Ovary (tissue), 9 donors: ENCODE results near the gene PACSIN2. TPM values are rescaled to one million over a fixed set of nuclear protein-coding genes. Genes with fewer than 3 reads are reported as not detected.
A peak's percentile ranks its signal among the peaks of the same experiment; 100 is the strongest.

ENCODE experiments used
- DNase-seq, 5 donors: peaks; one replicate each; pipeline ENCODE4 v3.0.0-alpha.2; 2019 to 2020
- H3K27ac ChIP-seq, 2 donors: fragments of 200-600 bp; one replicate each; pipeline versions ENCODE4 v1.5.1 to v1.8.0; 2019 to 2022
- H3K27me3 ChIP-seq: fragments of 200-600 bp; one replicate; pipeline ENCODE4 v1.8.0; 2022
- H3K36me3 ChIP-seq: fragments of 200-600 bp; sonication (generic); one replicate; pipeline ENCODE4 v1.5.1; 2019
- H3K4me1 ChIP-seq: one replicate; pipeline ENCODE4 v1.8.1; 2013; ENCODE audit warnings: mild to moderate bottlenecking, moderate library complexity; ENCODE audit not compliant: insufficient read depth
- H3K4me3 ChIP-seq: fragments of 200-600 bp; sonication (generic); one replicate; pipeline ENCODE4 v1.5.1; 2017
- H3K9me3 ChIP-seq, 2 donors: fragments of 200-600 bp in 1 of 2; sonication (generic) in 1 of 2; one replicate each; pipeline versions ENCODE4 v1.5.1 to v1.8.1; 2013 to 2019; ENCODE audit warnings: mild to moderate bottlenecking in 1 of 2, moderate library complexity in 1 of 2
- EP300 ChIP-seq: sonication (generic); formaldehyde crosslinking; IDR thresholded peaks from one replicate; pipeline ENCODE4 v1.6.1; 2017; ENCODE audit warnings: antibody characterized with exemption
- POLR2A ChIP-seq: fragments of 450-650 bp; IDR thresholded peaks from one replicate; pipeline ENCODE4 v1.6.1; 2017; ENCODE audit warnings: antibody characterized with exemption, mild to moderate bottlenecking, moderate library complexity
- WGBS, 3 donors: extraction: QIAGEN DNeasy Blood & Tissue Kit in 1 of 3; methylation state at CpG; one replicate each; pipeline versions ENCODE4 v1.1.5 to v1.1.7; 2013 to 2017; 5-methylcytosine and 5-hydroxymethylcytosine counted together
- intact Hi-C, 4 donors: fragments of 100-400 bp; cut with DNase I; formaldehyde crosslinking; loops; one replicate each; pipeline versions ENCODE4 v1.11.0 to v1.15.1; 2022 to 2023
- polyA plus RNA-seq, 2 donors: library from polyadenylated mRNA; stranded (reverse); fragments of 200-250 nt in 1 of 2; fragments of 350-450 nt in 1 of 2; fragmentation: Illumina TruSeq in 1 of 2; extraction: RNeasy Lipid Tissue Mini Kit (QIAGEN cat#74804) in 1 of 2; gene quantifications; one replicate each; pipeline ENCODE4 v1.2.3, GENCODE V29; 2013 to 2014
- total RNA-seq, 7 donors: library from RNA; depleted of rRNA in 2 of 7; stranded (reverse); fragments of >200 nt in 2 of 7; fragmentation: NEBNext Ultra II Directional in 3 of 7; extraction: Animal tissue kit (Norgen Biotek cat#: 25700) in 3 of 7; gene quantifications; one replicate each; pipeline versions ENCODE4 v1.1.0 to v1.2.4, GENCODE V29; 2016 to 2023
- TF ChIP-seq, protein P1 (sequence below), 3 donors: fragments of 450-650 bp in 2 of 3; fragments of 200-600 bp in 1 of 3; IDR thresholded peaks; one replicate each; pipeline versions ENCODE4 v1.5.1 to v1.8.0; 2016 to 2022; ENCODE audit warnings: antibody characterized with exemption in 3 of 3, mild to moderate bottlenecking in 1 of 3
- donor health status: DM: no; HTN: no; CAD: no; lungs with moderate emphysema.
- donor health status: DM: no; HTN: no; CAD: no.
- donor health status: Bipolar disorder and iron deficiency.
- donor health status: DM: yes; HTN: yes; CAD: no.
- donor health status: DM: no; HTN: no; CAD: no.
- donor health status: DM: yes; HTN: yes; CAD: no.

The PACSIN2 gene
- total and polyA plus RNA-seq, 9 donors = 25.5 to 60.0 (median 48.0) TPM

DNA sequence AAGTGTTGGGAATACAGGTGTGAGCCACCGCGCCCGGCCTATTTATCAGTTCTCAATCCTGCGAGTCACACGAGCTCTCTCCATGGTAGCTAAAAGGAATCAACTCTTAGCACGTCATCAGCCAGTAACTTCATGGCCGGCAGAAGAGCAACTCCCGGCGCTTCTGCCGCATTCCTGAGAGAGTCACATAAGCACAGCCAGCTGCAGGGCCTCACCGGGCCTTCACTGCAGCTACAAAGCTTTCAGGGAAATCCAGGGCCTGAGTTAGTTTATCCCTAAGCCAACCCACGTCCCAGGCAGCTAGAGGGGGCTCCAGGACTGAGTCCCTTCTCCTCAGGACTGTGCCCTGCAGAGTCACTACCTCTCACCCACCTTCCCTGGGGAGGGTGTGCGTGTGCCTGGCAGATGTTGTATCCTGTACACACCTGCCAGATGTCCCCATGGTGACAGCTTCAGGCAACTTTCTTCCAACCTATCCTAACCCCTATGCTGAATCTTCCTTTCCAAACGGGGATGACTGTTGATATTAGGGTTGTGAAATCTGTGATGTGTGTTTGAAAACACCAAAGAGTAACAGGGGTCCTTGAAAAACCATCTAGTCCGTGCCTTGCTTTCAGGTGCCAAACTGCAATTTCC lies 112.0 kb downstream of the PACSIN2 start:
- Histone ChIP-seq H3K9me3 (no peaks in the 10 kb centered on the region), H3K27me3 (no peaks in the 10 kb centered on the region), H3K27ac (no peak overlapping the region), H3K4me1 (peaks cover 34% of the 10 kb centered on the region), H3K36me3 (no peaks in the 10 kb centered on the region), H3K4me3 (no peak overlapping the region)
- DNase-seq = peak in 4 of 5 donors; percentile 51 to 64 (median 58)
- intact Hi-C loops = no loop called here
- TF ChIP-seq POLR2A (no peak), EP300 (no peak)
- TF ChIP-seq, protein P1, sequence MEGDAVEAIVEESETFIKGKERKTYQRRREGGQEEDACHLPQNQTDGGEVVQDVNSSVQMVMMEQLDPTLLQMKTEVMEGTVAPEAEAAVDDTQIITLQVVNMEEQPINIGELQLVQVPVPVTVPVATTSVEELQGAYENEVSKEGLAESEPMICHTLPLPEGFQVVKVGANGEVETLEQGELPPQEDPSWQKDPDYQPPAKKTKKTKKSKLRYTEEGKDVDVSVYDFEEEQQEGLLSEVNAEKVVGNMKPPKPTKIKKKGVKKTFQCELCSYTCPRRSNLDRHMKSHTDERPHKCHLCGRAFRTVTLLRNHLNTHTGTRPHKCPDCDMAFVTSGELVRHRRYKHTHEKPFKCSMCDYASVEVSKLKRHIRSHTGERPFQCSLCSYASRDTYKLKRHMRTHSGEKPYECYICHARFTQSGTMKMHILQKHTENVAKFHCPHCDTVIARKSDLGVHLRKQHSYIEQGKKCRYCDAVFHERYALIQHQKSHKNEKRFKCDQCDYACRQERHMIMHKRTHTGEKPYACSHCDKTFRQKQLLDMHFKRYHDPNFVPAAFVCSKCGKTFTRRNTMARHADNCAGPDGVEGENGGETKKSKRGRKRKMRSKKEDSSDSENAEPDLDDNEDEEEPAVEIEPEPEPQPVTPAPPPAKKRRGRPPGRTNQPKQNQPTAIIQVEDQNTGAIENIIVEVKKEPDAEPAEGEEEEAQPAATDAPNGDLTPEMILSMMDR (IDR thresholded peaks at IDR 0.05) = no peak
- 18 to 40% (median 26%) methylated on average over 15 of the region's 15 CpGs for WGBS, 3 donors

DNA sequence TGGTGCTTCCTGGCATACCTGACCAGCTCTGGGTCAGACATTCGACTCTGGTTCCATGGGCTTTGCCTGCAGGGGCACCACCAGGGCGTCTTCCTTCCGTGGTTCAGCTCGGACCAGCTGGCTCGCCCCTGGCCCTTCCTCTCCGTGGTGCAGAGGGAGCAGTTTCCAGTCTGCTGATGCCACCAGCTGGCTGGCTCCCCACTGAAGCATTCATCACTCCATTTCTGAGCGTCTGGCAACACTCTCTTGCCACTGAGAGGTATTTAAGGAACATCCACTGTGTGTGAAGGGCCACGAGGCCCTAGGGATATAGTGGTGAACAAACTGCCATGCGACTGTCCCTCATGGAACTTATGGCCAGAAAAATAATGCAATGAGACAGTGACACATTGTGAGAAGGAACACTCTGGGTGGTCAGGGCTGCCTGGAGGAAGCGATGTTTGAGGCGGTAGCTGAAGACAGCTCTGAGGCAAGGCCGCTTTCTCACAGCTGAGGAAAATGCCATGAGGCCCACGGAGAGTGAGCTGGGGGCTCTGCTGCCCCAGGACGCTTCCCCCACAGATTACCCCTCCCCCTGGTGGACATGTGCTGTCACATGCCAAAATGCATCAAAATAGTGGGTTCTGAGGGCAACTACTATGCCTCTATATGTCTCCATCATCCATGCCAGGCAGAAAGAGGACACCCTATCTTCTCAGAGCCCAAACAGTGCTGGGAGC lies 113.0 kb downstream of the PACSIN2 start:
- intact Hi-C loops = no loop called here
- no peak overlapping the region for H3K27ac ChIP-seq

DNA sequence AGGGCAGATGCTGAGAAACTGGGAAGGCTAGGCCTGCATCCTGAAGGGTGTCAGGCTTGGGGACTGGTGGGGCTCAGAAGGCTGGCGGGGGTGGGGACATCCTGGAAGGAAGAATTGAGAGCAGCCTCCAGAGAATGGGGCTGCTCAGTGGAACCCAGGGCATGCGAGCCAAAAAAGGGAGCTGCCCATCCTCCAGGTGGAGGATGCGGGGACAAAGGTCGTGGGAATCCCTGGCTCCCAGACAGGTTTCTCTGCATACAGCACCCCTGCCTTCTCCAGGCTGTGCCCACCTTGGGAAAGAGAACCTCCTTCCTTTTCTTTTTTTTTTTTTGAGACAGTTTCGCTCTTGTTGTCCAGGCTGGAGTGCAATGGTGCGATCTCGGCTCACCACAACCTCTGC lies 117.0 kb downstream of the PACSIN2 start:
- Histone ChIP-seq H3K36me3 (no peaks in the 10 kb centered on the region), H3K27me3 (no peaks in the 10 kb centered on the region), H3K9me3 (no peaks in the 10 kb centered on the region), H3K27ac (no peak overlapping the region), H3K4me1 (peaks cover under 1% of the 10 kb centered on the region), H3K4me3 (no peak overlapping the region)
- intact Hi-C loops = no loop called here
- TF ChIP-seq, protein P1 (IDR thresholded peaks at IDR 0.05) = no peak
- TF ChIP-seq EP300 = no peak
- TF ChIP-seq POLR2A = no peak
- 94 to 97% (median 94%) methylated on average over 7 of the region's 7 CpGs for WGBS, 3 donors
- DNase-seq = no peak

More for the DNA sequence above, 113.0 kb downstream of the PACSIN2 start:
- Histone ChIP-seq H3K9me3 (no peaks in the 10 kb centered on the region), H3K4me3 (no peak overlapping the region), H3K4me1 (peaks cover 25% of the 10 kb centered on the region), H3K27me3 (no peaks in the 10 kb centered on the region), H3K36me3 (no peaks in the 10 kb centered on the region)
- DNase-seq = no peak
- no peak for TF ChIP-seq POLR2A
- no peak for TF ChIP-seq EP300
- TF ChIP-seq, protein P1 (IDR thresholded peaks at IDR 0.05) = no peak
- 83 to 89% (median 84%) methylated on average over 14 of the region's 14 CpGs for WGBS, 3 donors

DNA sequence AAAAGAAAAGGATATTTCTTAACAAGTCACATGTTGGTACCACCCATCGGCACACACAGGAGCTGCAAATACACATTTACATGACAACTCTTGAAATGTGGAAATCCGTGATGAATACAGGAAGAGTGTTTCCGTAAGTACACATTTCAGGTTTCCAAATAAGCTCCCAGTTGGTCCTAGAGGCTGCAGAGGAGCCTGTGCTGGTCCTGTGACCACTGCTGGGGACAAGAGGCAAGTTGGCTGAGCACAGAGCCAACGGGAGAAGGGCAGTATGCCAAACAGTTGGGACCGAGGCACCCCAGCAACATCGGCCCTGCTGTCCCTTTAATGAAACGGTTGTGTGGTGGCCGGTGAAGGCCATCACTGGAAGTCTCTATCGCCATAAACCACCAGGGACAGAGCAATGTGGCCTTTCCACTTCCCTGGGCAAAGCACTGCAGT lies 119.4 kb downstream of the PACSIN2 start:
- no peaks in the 10 kb centered on the region for H3K27me3 ChIP-seq
- TF ChIP-seq, protein P1 (IDR thresholded peaks at IDR 0.05) = no peak
- no peak for TF ChIP-seq EP300
- TF ChIP-seq POLR2A = no peak
- no peaks in the 10 kb centered on the region for H3K9me3 ChIP-seq
- WGBS, 3 donors = 71 to 87% (median 83%) methylated on average over 9 of the region's 9 CpGs
- no peak for DNase-seq
- H3K36me3 ChIP-seq = no peaks in the 10 kb centered on the region
- H3K4me3 ChIP-seq = no peak overlapping the region
- H3K27ac ChIP-seq = no peak overlapping the region
- H3K4me1 ChIP-seq = no peaks in the 10 kb centered on the region
- intact Hi-C loops = no loop called here
